ENCODE results near the gene RCC1.

DNA sequence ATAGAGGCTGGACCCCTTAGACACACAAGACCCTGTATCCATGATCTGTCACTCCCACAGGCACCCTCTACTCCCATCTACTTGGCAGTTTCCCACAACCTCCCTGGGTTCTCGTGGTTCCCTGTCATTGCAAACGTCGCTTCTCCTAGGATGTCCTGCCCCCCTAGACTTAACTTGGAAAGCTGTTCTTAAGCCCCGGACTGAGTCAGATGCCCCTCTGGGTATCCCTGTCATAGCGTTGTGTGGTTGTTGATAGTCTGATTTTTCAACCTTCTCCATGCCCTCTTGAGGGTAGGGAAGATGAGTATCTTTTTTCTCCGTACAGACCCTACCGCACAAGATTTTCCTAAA is 11.8 kb downstream of the RCC1 start:
- TF ChIP-seq, protein P1, sequence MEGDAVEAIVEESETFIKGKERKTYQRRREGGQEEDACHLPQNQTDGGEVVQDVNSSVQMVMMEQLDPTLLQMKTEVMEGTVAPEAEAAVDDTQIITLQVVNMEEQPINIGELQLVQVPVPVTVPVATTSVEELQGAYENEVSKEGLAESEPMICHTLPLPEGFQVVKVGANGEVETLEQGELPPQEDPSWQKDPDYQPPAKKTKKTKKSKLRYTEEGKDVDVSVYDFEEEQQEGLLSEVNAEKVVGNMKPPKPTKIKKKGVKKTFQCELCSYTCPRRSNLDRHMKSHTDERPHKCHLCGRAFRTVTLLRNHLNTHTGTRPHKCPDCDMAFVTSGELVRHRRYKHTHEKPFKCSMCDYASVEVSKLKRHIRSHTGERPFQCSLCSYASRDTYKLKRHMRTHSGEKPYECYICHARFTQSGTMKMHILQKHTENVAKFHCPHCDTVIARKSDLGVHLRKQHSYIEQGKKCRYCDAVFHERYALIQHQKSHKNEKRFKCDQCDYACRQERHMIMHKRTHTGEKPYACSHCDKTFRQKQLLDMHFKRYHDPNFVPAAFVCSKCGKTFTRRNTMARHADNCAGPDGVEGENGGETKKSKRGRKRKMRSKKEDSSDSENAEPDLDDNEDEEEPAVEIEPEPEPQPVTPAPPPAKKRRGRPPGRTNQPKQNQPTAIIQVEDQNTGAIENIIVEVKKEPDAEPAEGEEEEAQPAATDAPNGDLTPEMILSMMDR (IDR thresholded peaks at IDR 0.05) = no peak
- no peak for TF ChIP-seq POLR2A (IDR thresholded peaks at IDR 0.05)
